Activated CD4-positive, alpha-beta T cell treated with anti-CD3 and anti-CD28 coated beads, Interleukin-2, amount 50 U/mL, for 4 hours (primary cell): ENCODE data around the gene LARGE1.
"Not testable (repeated sequence)": the region's sequence is repeated elsewhere in the genome, so short reads cannot be mapped to it uniquely, and the experiment has no call there.

Experiments
- DNase-seq, 2 experiments: peaks; one replicate each; pipeline ENCODE4 v3.0.0-alpha.2; 2020

LARGE1 gene

DNA sequence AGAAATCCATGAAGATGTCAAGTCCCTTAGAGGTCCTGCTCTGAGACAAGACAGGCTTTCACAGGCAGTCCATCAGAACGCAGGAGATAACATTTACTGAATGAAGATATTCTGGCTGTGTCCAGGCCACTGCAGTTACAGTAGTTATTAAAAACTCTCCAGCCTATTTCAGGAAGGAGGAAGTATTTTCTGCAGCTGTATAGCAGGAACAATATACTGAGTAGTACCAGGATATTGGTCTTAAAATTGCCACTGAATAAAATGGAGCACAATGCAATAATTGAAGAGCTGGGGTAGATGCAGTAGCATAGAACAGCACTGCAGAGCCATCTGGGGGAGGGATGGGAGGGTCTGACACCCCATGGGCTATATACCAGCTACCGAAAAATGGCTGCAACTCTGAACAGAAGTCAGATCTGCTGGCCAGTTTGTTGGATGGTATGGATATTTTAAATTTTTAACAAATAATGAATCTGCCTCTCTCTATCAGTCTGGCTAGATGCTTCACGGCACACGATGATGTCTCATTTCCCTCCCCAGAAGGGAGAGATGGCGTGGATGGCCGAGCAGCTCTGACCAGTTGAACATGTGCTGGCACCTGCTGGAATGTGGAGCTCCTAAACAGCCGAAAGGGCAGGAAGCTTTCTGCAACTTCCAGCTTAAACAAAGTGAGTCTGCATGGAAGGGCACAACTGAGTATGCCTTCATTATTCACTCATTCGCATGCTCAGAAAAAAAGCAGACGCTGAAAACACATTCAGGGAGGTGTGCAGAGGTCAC is 520.0 kb downstream of the LARGE1 start:
- no peak for DNase-seq

DNA sequence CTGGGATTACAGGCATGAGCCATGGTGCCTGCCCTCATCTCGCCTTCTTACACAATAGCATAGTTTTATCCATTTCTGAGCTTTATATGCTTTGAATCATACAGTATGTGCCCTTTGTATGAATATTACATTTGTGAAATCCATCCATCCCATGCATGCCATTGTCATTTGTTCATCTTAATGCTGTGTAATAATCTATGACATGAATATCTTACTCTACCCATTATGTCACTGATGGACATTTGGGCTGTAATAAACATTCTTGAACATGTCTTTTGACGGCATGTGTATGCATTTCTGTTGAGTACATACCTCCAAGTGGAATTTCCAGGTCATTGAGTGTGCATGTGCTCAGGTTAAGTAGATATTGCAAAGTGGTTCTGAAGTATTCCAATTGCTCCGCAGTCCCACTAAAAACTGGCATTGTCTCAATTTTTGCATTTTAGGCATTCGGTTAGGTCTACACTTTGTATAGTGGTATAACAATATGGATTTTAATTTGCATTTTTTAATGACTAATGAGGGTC is 522.8 kb downstream of the LARGE1 start:
- DNase-seq = no peak

DNA sequence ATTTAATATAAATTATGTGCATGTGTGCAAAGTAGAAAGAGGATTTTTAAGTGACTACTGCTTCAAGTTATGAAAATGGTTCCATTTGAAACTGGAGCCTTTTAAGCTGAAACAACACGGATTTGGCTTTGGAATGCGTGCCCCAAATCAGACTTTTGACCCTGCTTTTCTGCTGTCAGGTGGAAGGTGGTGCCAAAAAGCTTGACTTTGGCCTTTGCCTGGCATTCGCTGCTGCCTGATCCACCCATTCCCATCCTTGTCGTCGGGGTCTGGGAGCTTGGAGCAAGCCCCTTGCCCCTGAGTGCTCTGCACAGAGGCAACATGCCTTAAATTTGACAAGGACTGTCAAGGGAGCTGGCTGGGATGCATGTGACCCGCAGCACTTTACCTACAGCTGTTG is 526.8 kb downstream of the LARGE1 start:
- no peak for DNase-seq

DNA sequence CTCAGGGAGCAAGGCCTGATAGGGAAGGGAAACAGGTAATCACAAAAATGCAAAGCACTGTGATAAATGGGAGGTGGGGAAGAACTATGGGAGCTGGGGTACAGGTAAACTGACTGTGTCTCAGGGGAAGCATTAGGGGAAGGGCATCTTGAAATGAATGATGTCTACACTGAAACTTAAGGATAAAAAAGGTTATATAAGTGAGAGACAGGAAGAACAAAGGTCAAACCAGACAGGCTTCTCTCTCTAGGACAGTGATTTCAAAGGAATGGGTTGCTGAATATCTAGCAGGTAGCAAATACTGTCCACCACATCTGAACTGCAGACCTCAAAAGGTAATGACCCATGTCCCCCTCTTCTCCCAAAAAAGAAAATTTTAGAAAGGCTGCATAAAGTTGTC is 529.0 kb downstream of the LARGE1 start:
- DNase-seq = no peak

DNA sequence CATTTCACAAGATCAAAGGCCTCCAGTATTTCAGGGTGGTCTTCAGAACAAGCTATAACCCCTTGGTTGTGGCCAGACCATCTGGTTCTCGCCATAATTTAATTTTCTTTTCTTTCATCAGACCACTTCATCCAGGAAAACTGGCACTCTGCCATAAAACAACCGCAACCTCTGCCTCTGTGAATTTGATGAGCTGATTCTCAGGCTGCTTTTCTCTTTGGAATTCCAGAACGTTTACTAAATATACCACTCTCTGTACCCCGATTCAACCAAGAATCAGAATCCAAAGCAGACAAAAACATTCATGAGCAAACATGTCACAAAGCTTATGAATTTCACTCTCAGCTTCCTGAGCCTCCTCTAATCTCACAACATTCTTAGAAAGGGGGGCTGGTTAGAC is 530.3 kb downstream of the LARGE1 start:
- no peak for DNase-seq

DNA sequence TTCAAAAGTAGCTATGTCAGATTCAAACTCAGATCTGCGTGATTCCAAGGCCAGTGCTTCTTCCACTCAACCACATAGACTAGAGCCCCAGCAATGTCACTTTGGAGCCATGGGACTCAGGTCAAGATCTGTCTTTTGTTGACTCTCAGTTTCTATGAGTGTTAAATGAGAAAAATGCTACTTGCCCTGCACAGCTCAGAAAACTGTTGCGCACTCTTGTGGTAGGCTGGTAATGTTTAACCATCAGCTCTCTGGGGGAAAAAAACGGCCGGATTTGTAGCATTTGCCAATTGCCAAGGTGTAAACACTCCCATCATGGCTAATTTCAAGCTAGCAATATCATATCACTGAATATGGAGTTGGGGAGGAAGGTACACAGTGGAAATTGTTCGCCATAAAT is 534.0 kb downstream of the LARGE1 start:
- no peak for DNase-seq

DNA sequence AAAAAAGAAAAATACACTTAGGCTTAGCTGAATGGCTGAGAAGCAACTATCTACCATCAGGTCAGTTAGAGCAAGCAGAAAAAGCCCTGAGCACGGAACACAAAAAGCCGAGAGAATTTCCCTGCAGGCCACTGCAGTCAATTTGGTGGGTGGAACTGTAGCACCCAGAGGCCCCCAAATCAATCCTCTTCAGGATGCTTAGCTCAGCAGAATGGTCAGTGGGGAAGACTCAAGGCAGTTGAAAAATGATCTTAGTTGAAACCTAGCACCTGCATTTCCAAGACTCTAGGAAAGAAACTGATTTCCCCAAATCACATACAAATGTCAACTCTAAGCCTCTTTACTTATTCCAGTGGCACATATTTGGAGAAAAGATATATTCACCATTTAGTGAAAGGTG is 534.7 kb downstream of the LARGE1 start:
- DNase-seq = no peak

DNA sequence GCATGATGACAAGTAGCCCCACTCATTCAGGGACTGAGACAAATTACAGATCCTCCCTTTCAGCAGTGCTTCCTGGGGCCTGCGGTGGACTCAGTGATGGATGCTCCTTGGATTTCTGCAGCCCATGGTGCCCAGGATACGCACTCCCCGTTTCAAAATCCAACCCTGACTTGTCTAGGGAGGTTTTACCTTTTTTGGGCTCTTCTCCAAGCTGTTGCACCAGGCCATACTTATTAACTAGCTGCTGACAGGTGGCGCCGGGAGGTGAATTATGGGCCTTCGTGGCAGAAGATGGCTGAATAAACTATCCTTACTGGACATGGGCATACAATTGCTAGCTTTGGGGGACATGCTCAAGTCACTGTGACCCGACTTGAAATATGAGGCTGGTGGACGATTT is 537.8 kb downstream of the LARGE1 start:
- no peak for DNase-seq

DNA sequence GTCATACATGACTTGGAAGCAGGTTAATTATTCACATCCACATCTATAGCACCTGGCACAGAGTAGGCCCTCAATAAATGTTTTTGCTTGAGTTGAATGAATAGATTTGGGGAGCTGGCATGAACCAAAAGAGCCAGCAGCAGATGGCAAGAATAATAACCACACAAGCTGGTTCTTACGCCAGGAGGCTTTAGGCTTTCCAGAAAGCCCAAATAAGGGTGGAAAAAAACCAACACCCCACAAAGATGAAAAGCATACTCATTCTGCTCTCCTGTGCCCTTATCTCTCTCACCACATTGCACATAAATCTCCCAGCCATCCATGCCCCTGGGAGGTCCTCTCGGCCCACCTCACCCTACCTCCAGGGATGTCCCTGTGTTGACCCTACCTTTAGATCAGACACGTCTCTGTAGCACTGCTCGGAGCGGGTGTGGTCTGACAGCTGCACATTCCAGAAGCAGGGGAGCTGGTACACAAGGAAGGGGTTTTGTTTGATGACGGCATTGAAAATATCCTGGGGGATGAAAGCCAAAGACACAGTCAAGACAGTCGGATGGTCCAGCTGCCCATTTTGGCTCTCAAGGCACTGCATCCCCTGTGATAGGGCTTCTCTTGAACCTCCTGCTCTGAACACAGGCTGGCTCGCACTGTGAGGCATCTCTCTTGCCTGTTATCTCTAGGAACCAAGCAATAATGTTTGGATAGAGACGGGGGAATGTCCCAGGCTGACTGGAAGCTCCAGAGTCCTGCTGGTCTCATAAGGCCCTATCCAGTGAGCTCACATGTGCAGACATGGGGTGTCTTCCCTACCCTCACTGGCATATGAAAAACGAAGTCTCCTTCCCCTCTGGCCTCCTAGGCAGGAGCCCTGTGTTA is 538.5 kb downstream of the LARGE1 start:
- DNase-seq = no peak

DNA sequence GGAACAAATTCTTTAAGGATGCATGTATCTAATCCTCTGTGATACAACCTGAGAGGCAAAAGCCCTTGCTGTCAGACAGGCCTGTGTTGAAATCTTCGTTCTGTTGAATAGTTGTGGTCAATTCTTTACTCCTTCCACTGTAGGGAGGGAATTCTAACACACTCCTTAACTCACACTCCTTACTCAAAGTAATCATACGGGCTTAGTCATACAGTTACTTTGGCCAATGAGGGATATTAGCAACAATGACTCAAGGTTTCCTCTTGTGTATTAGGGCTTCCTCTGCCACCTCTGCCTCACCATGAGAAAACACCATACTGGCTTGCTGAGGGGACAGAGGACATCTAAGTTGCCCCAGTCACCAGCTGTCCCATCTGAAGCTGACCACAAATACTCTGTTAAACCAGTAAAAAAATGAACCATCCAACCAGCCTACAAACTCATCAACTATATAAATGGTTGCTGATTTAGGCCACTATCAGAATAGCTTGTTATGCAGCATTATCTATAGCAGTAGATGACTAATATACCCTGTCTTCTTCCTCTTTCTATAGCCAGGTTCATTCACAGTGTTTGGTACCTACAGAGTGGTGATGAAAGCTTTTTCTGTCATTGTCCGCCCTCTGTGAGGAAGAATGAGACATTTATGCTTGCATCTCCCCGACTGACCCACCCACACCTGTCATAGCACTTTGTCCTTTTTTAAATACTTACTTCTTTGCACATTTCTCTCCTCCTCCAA is 539.3 kb downstream of the LARGE1 start:
- no peak for DNase-seq

DNA sequence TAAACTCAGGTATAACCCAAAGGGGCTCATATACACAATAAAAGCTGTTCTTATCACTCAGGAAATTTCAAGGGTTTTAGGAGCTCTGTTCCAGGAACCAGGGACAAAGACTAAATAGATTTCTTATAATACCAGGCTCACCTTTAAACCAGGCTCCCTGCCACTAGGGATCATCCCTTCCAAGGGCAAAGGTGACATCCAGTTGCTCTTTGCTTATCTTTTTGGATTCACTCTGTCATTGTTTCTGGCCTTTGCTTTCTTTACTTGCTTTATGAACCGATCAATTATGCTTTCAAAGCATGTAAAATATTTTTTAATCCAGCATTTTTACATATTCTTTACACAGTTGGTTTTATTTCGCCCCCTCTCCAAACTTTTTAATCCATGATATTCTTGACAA is 540.4 kb downstream of the LARGE1 start:
- DNase-seq = no peak

DNA sequence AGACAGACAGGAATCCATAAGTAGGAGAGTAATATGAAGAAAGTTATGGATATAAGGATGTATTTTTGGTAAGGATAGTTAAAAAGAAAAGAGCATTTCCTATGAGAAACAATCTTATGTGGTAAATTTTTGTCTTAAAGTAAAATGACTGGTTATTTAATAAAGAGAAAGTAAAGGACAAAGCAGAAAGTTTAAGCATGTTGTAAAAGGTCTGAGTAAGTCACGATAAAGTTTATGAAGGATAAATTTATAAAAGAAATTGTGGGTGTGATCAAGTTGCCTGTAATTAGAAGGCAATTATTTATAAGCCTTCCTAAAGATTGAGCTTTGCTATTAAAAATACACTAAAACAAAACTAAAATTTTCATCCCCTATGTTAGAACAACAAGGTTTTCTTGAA is 547.4 kb downstream of the LARGE1 start:
- DNase-seq = no peak

DNA sequence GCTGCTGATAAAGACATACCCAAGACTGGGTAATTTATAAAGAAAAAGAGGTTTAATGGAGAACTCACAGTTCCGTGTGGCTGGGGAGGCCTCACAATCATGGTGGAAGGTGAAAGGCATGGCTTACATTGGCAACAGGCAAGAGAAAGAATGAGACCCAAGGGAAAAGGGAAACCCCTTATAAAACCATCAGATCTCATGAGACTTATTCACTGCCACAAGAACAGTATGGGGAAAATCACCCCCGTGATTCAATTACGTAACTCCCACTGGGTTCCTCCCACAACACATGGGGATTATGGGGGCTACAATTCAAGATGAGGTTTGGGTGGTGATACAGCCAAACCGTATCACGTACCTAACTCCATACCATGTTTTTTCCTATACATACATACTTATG is 557.0 kb downstream of the LARGE1 start:
- not testable (repeated sequence) for DNase-seq

DNA sequence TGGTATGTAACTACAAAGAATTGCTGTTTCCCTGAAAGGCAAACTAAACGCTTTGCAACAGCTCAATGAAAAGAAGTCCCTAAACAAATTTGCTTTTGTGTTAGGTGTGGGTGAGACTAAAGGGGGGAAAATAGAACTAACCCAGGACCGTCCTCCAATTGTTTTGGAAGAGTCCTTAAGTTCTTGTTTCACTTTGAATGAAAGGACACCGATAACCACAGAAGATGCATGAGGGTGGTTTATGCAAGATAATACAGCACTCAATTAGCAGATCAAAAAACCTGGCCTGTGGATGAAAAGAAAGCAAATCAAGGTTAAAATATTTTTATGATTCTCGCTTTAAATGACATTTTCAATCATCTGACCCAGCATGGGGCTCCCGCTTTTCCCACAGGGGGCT is 557.6 kb downstream of the LARGE1 start:
- no peak for DNase-seq

DNA sequence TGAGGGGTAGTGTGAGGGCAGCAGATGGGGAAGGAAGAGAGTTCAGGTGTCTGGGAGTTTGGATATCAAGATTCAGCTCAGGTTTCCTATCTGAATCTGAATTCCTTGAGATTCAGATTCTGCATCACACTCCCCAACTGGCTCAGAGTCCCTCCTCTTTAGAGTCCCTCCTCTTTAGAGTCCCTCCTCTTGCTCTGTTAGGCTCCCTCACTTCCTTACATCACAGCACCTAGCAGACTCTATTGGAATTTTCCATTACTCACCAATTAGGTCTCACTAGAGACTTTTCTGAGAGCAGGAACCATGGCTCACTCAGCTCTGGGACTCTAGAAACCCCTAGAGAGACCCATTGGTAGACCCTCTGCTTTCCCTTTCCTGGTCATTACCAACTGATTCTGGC is 558.7 kb downstream of the LARGE1 start:
- DNase-seq = no peak

DNA sequence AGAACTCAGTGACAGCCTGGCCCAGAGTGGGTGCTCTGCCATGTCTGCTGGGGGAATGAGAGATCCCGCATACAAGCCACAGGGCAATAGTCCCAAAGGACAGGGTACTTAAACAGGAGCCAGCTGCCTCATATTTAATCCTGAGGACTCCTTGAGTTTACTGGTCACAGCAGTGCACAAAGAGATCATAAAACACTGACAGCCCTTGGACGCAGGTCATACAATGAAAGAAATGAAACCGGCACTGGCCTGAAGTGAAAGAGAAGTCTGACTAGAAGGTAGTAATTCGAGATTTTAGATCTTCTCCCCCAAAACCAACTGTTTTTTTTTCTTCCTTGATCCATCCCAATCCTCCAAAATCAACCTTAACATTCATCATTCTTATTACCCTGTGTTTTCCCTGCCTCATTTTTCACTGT is 562.3 kb downstream of the LARGE1 start:
- DNase-seq = no peak

DNA sequence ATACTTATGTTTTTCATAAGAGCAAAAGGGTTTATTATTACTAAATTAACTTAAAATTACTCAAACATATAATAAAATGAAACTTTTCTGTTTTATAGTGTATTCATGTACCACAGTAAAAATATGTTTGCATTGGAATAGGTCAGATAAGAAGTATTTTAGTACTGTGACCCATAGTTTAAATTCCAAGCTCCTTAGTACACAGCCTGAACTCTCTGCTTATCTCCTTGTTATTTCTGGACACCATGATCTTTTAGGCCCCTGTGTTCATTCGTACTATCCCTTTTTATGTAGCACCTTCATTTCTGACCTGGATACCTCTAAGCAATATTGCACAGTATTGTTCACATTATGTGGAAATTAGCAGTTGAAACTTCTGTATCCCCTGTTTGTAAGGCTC is 565.3 kb downstream of the LARGE1 start:
- DNase-seq = no peak

DNA sequence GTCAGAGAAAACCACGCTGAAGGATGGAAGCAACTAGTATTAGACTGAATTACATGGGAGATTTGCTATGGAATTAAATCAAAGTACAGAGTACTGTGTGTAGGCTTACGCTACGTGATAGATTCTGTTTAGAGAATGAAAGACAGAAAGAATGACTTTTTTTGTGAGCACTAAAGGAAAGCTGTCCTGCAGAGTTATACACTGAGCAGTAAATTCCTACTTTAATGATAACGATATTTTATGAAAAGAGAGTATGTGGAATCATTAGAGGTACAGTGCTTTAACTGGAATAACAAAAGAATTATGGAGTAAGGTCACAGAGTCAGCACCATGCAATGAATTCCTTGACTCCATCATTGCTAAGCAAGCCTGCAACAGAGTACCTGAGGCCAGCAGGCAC is 566.8 kb downstream of the LARGE1 start:
- DNase-seq = no peak

DNA sequence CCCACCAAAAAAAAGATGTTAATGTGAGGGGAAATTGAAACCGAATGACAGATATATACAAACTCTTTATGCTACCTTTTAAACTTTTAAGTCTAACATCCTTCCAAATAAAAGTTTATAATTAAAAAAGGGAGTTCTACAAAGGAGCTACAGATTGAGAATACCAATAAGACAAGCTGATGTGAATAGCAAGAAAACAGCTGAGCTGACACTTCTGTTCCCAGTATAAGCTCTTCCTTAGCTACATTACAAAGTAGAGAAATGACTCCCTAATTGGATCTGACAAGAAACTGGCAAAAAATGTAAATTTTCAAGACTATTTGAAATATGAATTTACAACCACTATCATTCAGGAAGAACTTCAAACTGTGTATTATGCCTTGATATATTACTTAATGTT is 567.5 kb downstream of the LARGE1 start:
- DNase-seq = no peak

DNA sequence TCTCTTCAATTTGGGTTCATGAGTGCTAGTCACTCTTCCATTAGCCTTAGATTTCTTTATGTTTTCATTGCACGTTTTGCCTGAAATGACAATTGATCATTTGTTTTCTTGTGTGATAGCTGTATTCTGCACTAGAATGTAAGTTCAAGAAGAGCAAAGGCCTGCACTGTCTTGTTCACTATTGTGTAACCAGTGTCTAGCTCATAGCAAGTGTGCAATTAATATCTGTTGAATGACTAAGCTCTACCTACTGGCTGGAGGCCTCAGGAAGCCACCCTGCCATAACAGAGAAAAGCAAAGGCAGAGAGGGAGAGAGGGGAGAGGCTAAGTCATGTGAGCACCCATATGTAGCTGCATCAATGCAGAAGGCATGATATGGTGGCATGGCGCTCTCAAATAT is 569.3 kb downstream of the LARGE1 start:
- DNase-seq = no peak

DNA sequence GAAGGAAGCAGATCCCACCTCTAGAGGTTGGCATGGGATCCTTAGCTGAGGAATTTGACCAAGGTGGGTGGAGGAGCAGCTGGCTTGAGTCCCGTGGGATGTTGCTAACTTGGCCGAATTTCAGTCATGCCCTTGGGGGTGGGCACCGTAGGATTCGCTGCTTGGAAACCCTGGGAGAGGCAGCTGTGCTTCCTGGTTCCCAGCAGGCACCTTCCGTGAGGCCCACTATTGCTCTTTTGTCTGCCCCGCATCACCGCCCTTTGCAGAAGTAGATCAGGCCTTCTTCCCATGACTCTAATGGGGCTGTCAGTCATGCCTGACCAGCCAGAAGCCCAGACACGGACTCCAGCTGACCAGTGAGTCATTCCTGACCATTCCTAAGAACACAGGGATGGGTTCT is 569.8 kb downstream of the LARGE1 start:
- DNase-seq = no peak

DNA sequence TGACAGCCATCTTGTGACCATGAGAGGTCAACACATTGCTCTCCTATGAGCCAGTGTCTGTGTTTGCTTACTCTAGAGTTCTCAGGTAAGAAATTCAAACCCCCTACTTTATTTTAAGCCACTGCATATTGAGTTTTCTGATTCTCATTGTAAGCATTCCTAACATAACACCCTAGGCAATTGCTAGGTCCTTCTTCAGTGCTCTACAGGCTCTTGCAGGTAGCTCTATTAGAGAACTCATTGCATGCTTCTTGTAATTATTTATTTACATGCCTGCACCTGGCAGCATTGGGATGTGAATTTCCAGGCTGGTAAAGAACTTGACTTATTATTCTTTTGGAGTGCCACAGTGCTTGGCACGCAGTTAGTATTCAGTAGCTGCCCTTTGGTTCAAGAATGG is 573.3 kb downstream of the LARGE1 start:
- DNase-seq = no peak

DNA sequence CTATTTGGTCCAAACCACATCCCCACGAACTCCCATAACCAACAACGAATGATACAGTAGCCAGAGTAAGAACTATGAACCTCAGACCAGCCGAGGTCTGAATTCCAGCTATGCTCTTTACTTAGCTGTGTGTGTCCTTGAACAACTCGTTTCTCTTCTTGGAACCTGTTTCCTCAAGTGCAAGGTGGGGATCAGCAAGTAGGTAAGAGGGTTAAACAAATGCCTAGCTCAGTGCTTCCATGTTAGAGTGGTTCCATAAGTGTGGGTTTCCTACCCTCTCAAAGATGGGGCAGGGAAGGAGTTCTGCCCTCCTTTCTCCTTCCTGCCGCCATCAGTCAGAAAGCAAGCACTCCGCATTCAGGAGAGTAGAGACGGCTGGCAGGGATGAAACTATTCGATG is 578.7 kb downstream of the LARGE1 start:
- DNase-seq = no peak
